ENCODE measurements around the gene TBX1. TPM values are rescaled to one million over a fixed set of nuclear protein-coding genes. Genes with fewer than 3 reads are reported as not detected.

TBX1 gene
- total and polyA plus RNA-seq, 10 of the 15 experiments (the other 5 are each of a cell fraction or from before 2014, with no cell fraction given): not detected

GRCh38 chr22:19723232-19723982 lies 37.2 kb upstream of the TBX1 start, which contains the start of gene GP1BB:
Gene GP1BB, plus strand, starts transcription at chr22:19723539. Its CDS starts 31 bp downstream, at chr22:19723570.
- in situ Hi-C loops (cut with MboI) (no loop called here), intact Hi-C loops (cut with micrococcal nuclease; ENCODE audit: unreplicated experiment) (no loop called here)
- FAIRE-seq (no peak), ATAC-seq (peak; percentile 77), DNase-seq (ENCODE audit: low read depth, low spot score) (no peak)
- Histone ChIP-seq H3K4me3 (no peak within 1 kb of the TSS), H3K27me3 (replicated peaks in 1 of 2; ENCODE audit: control insufficient read depth in 2 of 2, insufficient read depth in 2 of 2, low read length in 1 of 2) (peaks cover 4 to 5% of the 10 kb centered on the region in 2 experiments; a peak in 3 of 4 replicates), H3K4me1 (ENCODE audit: control insufficient read depth, insufficient read depth, low read length) (peaks cover 5% of the 10 kb centered on the region; the same call in 1 of the 2 replicates), H3K79me2 (ENCODE audit: control insufficient read depth, insufficient read depth, low read length) (no peaks in the 10 kb centered on the region), H3K9me3 (replicated peaks; ENCODE audit: control insufficient read depth, insufficient read depth, low read length) (no peaks in the 10 kb centered on the region; the same call in 2 of the 3 replicates), H4K20me1 (ENCODE audit: control insufficient read depth, insufficient read depth) (no peaks in the 10 kb centered on the region), H3K4me2 (ENCODE audit: control insufficient read depth, insufficient read depth) (peak within 1 kb of the TSS; percentile 17; the same call in 1 of the 2 replicates), H2AFZ (ENCODE audit: control insufficient read depth, low read depth, low read length) (no peak within 1 kb of the TSS), H3K27ac (ENCODE audit: control insufficient read depth, insufficient read depth) (no peak within 1 kb of the TSS), H3K36me3 (ENCODE audit: control insufficient read depth in 2 of 2, insufficient read depth in 2 of 2, low read length in 1 of 2) (no peaks in the 10 kb centered on the region), H3K9ac (ENCODE audit: control insufficient read depth, insufficient read depth, low read length) (no peak within 1 kb of the TSS)
- ChIA-PET CTCF (interaction anchor here (1.0 kb wide), 1 partner anchor 196 kb away, joined by 3 read pairs; no protein-coding TSS in a partner anchor), POLR2A (no interaction called here), RAD21 (ENCODE audit: unreplicated experiment) (no interaction called here), SMC1A (ENCODE audit: uncharacterized antibody, unreplicated experiment) (no interaction called here)
- 3% methylated on average over 76 of the region's 80 CpGs for WGBS (ENCODE audit: insufficient coverage, insufficient replicate concordance, low lambda C conversion rate, missing lambda C conversion rate)
- no TSS peak for BruUV-seq (replicated peaks)
- TF ChIP-seq IRF5 (IDR thresholded peaks at IDR 0.05; ENCODE audit: borderline replicate concordance) (no peak), CBX5 (IDR thresholded peaks at IDR 0.05; ENCODE audit: low read depth) (no peak), PML (IDR thresholded peaks at IDR 0.05; ENCODE audit: low read length) (no peak), POU2F2 (IDR thresholded peaks at IDR 0.05; ENCODE audit: borderline replicate concordance, low read depth, low read length) (no peak), RBBP5 (conservative IDR thresholded peaks at IDR 0.05) (no peak), CREB1 (IDR thresholded peaks at IDR 0.05; ENCODE audit: low read depth) (no peak), CTCF (IDR thresholded peaks at IDR 0.05 in 2 of 3, conservative IDR thresholded peaks at IDR 0.05 in 1 of 3; ENCODE audit: control insufficient read depth in 2 of 3, extremely low read depth in 1 of 3, insufficient read depth in 1 of 3, low read depth in 3 of 3, low read length in 3 of 3) (0 out of 6 replicates have a peak, but pooled peaks of 1 of the 3 experiments have one; percentile 8)
